SU-DHL-6 (cell line): ENCODE measurements around the gene AMOTL1.

Experiments used
- H2AFZ ChIP-seq: fragments of 200-600 bp; sonication (generic); 2 replicates; pipeline ENCODE4 v1.6.1; 2014; ENCODE audit warnings: low read depth, mild to moderate bottlenecking, moderate library complexity, mixed read lengths, antibody characterized with exemption, low read length; ENCODE audit not compliant: severe bottlenecking
- H3F3A ChIP-seq: fragments of 200-600 bp; shearing (Covaris generic); 2 replicates; pipeline ENCODE4 v1.6.0; 2016; ENCODE audit warnings: antibody characterized with exemption, mild to moderate bottlenecking; ENCODE audit not compliant: insufficient read depth
- H3K27ac ChIP-seq: fragments of 200-600 bp; sonication (generic); 2 replicates; pipeline ENCODE4 v1.5.1; 2016; ENCODE audit warnings: low read depth, mild to moderate bottlenecking, low read length, moderate library complexity, mixed read lengths
- H3K27me3 ChIP-seq: fragments of 200-600 bp; sonication (generic), shearing (Covaris generic); 2 replicates; pipeline ENCODE4 v1.6.0; 2014; ENCODE audit warnings: mild to moderate bottlenecking, low read length
- H3K36me3 ChIP-seq: fragments of 200-600 bp; sonication (generic); 2 replicates; pipeline ENCODE4 v1.6.1; 2014; ENCODE audit warnings: mild to moderate bottlenecking, low read length, mixed read lengths
- H3K4me2 ChIP-seq: fragments of 300-600, 200-600 bp; shearing (Covaris generic), sonication (generic); 2 replicates; pipeline ENCODE4 v1.6.0; 2014; ENCODE audit warnings: low read length, low read depth, mild to moderate bottlenecking; ENCODE audit not compliant: poor library complexity, severe bottlenecking
- H3K4me3 ChIP-seq: fragments of 200-600 bp; sonication (generic); 2 replicates; pipeline ENCODE4 v1.5.1; 2014; ENCODE audit warnings: antibody characterized with exemption, low read length, mild to moderate bottlenecking, mixed read lengths; ENCODE audit not compliant: insufficient read depth, poor library complexity, severe bottlenecking
- H3K79me2 ChIP-seq: fragments of 200-600 bp; sonication (generic); 2 replicates; pipeline ENCODE4 v1.6.1; 2014; ENCODE audit warnings: mild to moderate bottlenecking, low read length, moderate library complexity; ENCODE audit not compliant: insufficient read depth
- H3K9ac ChIP-seq: fragments of 200-600 bp; sonication (generic); 2 replicates; pipeline ENCODE4 v1.7.0; 2014; ENCODE audit warnings: mild to moderate bottlenecking, low read length
- H3K9me2 ChIP-seq: fragments of 200-600 bp; sonication (generic); replicated peaks from 2 replicates; pipeline ENCODE4 v1.6.1; 2014; ENCODE audit warnings: low read length; ENCODE audit not compliant: insufficient read depth
- H3K9me3 ChIP-seq: fragments of 200-600 bp; sonication (generic); 2 replicates; pipeline ENCODE4 v1.6.1; 2014; ENCODE audit warnings: low read length, mixed read lengths; ENCODE audit not compliant: insufficient read depth
- H4K20me1 ChIP-seq: fragments of 200-600 bp; sonication (generic); 2 replicates; pipeline ENCODE4 v1.6.1; 2014; ENCODE audit warnings: low read depth, mild to moderate bottlenecking, antibody characterized with exemption, low read length, moderate library complexity, mixed read lengths
- EZH2phosphoT487 ChIP-seq: fragments of 200-600 bp; sonication (generic), shearing (Covaris generic); conservative IDR thresholded peaks from 2 replicates; pipeline ENCODE4 v1.6.1; 2018; ENCODE audit warnings: mild to moderate bottlenecking, antibody characterized with exemption, low read length, moderate library complexity, mixed read lengths
- TF ChIP-seq, protein P1 (sequence below): fragments of 200-600 bp; sonication (generic); IDR thresholded peaks from one replicate; pipeline ENCODE4 v1.5.1; 2017; ENCODE audit warnings: antibody characterized with exemption, mild to moderate bottlenecking, low read length, moderate library complexity; ENCODE audit not compliant: insufficient read depth, poor library complexity, severe bottlenecking

The AMOTL1 gene

DNA sequence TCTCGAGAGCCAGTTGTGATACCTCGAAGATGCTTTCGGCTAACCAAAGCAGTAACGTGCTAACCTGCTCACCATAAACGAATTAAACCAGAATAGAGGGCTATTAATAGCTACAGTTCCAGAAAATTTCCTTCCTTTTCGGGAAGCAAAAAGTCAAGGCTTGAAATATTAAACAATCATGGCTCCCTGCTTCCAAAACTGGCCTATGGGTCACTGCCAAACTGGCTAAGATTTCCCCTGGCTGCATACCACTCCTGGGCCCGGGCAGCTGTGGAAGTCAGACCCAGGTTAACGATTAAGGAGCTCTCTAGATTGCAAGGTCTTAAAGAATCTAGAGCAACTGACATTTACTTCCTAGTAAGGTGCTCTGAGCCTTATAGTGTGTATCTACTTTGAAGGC lies 1.7 kb downstream of the AMOTL1 start:
- no peaks in the 10 kb centered on the region for H3K36me3 ChIP-seq
- H3K9ac ChIP-seq, result no peak overlapping the region
- H3K4me2 ChIP-seq, result no peak overlapping the region
- H3K27ac ChIP-seq, result no peak overlapping the region
- no peaks in the 10 kb centered on the region for H4K20me1 ChIP-seq
- no peaks in the 10 kb centered on the region for H3K9me3 ChIP-seq
- no peaks in the 10 kb centered on the region for H3K79me2 ChIP-seq
- no peaks in the 10 kb centered on the region for H3K27me3 ChIP-seq
- no peaks in the 10 kb centered on the region for H3K9me2 ChIP-seq
- no peak overlapping the region for H2AFZ ChIP-seq
- TF ChIP-seq, protein P1, sequence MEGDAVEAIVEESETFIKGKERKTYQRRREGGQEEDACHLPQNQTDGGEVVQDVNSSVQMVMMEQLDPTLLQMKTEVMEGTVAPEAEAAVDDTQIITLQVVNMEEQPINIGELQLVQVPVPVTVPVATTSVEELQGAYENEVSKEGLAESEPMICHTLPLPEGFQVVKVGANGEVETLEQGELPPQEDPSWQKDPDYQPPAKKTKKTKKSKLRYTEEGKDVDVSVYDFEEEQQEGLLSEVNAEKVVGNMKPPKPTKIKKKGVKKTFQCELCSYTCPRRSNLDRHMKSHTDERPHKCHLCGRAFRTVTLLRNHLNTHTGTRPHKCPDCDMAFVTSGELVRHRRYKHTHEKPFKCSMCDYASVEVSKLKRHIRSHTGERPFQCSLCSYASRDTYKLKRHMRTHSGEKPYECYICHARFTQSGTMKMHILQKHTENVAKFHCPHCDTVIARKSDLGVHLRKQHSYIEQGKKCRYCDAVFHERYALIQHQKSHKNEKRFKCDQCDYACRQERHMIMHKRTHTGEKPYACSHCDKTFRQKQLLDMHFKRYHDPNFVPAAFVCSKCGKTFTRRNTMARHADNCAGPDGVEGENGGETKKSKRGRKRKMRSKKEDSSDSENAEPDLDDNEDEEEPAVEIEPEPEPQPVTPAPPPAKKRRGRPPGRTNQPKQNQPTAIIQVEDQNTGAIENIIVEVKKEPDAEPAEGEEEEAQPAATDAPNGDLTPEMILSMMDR, result no peak
- TF ChIP-seq EZH2phosphoT487, result no peak
- H3F3A ChIP-seq, result no peaks in the 10 kb centered on the region
- no peak overlapping the region for H3K4me3 ChIP-seq

DNA sequence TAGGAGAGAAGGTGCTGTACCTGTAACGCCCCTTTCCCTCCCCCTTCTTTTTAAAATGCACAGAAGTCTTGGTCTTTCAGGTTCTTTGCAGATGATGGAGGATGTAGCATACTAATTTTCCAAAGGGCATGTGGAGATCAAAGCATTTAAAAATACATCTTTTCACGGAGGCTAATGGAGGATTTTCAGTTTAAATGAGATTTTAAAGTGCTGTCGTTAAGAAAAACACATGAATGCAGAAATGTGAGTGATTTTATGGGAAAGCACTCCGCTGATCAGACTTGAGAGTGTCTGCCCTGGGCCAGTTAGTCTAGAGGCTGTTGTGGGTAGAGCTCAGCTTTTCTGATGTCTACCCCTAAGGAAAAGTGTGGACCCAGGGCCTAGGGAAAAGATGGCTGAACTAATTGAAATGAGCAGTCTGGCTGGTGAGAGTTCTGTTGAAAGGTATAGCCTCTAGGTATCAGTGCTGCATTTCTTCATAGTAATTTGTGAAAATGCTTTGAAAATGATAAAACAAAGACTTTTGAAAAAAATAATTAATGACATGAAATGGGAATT lies 2.5 kb downstream of the AMOTL1 start:
- no peaks in the 10 kb centered on the region for H3K79me2 ChIP-seq
- no peaks in the 10 kb centered on the region for H3F3A ChIP-seq
- H2AFZ ChIP-seq, result no peak overlapping the region
- H4K20me1 ChIP-seq, result no peaks in the 10 kb centered on the region
- no peak overlapping the region for H3K27ac ChIP-seq
- no peaks in the 10 kb centered on the region for H3K9me3 ChIP-seq
- no peaks in the 10 kb centered on the region for H3K9me2 ChIP-seq
- no peak overlapping the region for H3K4me3 ChIP-seq
- H3K36me3 ChIP-seq, result no peaks in the 10 kb centered on the region
- H3K4me2 ChIP-seq, result no peak overlapping the region
- H3K9ac ChIP-seq, result no peak overlapping the region
- H3K27me3 ChIP-seq, result no peaks in the 10 kb centered on the region
- TF ChIP-seq, protein P1, result no peak
- TF ChIP-seq EZH2phosphoT487, result no peak

DNA sequence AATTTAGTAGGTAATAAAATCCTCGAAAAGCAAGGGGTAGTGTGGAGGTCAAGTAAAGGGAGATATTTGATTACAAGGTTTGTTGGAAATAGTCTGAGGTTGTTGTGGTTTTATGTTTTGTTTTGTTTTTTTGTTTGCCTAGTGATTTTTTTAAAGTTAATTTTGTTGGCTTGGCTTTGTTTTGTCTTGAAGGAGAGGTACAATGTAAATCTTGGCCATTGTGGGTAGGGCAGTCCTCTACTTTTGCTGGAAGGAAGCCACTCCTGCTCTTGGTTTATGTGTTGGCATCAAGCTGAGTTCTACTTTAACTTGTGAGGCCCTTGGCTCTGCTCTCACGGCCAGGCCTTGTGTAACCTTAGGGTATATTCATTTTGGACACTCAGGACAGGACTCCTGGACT lies 3.2 kb downstream of the AMOTL1 start:
- H3K4me3 ChIP-seq, result no peak overlapping the region
- no peak overlapping the region for H3K27ac ChIP-seq
- H3F3A ChIP-seq, result no peaks in the 10 kb centered on the region
- H4K20me1 ChIP-seq, result no peaks in the 10 kb centered on the region
- H2AFZ ChIP-seq, result no peak overlapping the region
- H3K9me2 ChIP-seq, result no peaks in the 10 kb centered on the region
- H3K36me3 ChIP-seq, result no peaks in the 10 kb centered on the region
- H3K27me3 ChIP-seq, result no peaks in the 10 kb centered on the region
- H3K79me2 ChIP-seq, result no peaks in the 10 kb centered on the region
- no peak overlapping the region for H3K9ac ChIP-seq
- H3K4me2 ChIP-seq, result no peak overlapping the region
- no peak for TF ChIP-seq EZH2phosphoT487
- TF ChIP-seq, protein P1, result no peak
- H3K9me3 ChIP-seq, result no peaks in the 10 kb centered on the region
